Osteocyte (in vitro differentiated cells): ENCODE measurements around the gene IL23R. TPM values are rescaled to one million over a fixed set of nuclear protein-coding genes. Genes with fewer than 3 reads are reported as not detected.

Source experiments
- DNase-seq: peaks from one replicate; pipeline ENCODE4 v3.0.0; 2021; ENCODE audit warnings: mixed read lengths; ENCODE audit not compliant: unreplicated experiment; ENCODE audit errors: extremely low spot score
- H3K27ac Mint-ChIP-seq: one replicate; pipeline ENCODE4 v1.8.0; 2021; ENCODE audit warnings: mild to moderate bottlenecking, mixed read lengths; ENCODE audit not compliant: unreplicated experiment
- H3K27me3 Mint-ChIP-seq: one replicate; pipeline ENCODE4 v1.8.0; 2021; ENCODE audit warnings: mixed read lengths; ENCODE audit not compliant: unreplicated experiment
- H3K36me3 Mint-ChIP-seq: one replicate; pipeline ENCODE4 v1.8.0; 2021; ENCODE audit warnings: mixed read lengths; ENCODE audit not compliant: unreplicated experiment
- H3K4me1 Mint-ChIP-seq: one replicate; pipeline ENCODE4 v1.8.0; 2021; ENCODE audit warnings: mixed read lengths; ENCODE audit not compliant: unreplicated experiment
- H3K4me3 Mint-ChIP-seq: one replicate; pipeline ENCODE4 v1.8.0; 2021; ENCODE audit warnings: mild to moderate bottlenecking, moderate library complexity, mixed read lengths; ENCODE audit not compliant: unreplicated experiment
- H3K9me3 Mint-ChIP-seq: one replicate; pipeline ENCODE4 v1.8.0; 2021; ENCODE audit warnings: mixed read lengths; ENCODE audit not compliant: unreplicated experiment
- total RNA-seq: library from RNA; stranded (reverse); gene quantifications from 2 replicates; pipeline ENCODE4 v1.2.1, GENCODE V29; 2021
- TF ChIP-seq, protein P1 (sequence below): fragments of 200-600 bp; sonication (generic); IDR thresholded peaks from 2 replicates; pipeline ENCODE4 v1.5.0; 2021; ENCODE audit warnings: antibody characterized with exemption, mild to moderate bottlenecking, moderate library complexity

Gene IL23R
- total RNA-seq, 1 donor from 2014 or later = not detected

DNA sequence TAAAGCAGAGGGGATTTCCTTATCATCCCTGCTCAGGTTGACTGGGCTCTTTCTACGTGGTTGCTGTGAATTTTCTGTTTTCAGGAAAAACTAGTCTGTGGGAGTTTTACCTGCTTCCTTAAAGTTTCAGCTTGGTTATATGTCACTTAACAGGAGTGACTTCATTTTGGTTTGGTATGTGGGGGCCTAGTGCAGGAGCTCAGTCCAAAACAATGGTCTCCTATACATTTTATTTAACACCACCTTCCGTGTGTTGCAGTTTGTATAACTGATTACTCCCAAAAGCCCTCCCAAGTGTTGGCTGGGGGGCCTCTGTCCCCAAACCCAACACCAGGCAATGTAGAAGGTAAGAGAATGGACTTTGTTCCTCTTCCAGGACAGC, 5.3 kb downstream of the IL23R start:
- Mint-ChIP-seq H3K36me3 (no peaks in the 10 kb centered on the region), H3K27me3 (peaks cover 39% of the 10 kb centered on the region), H3K4me3 (no peak overlapping the region), H3K4me1 (no peaks in the 10 kb centered on the region), H3K9me3 (no peaks in the 10 kb centered on the region), H3K27ac (no peak overlapping the region)
- DNase-seq = no peak
- TF ChIP-seq, protein P1, sequence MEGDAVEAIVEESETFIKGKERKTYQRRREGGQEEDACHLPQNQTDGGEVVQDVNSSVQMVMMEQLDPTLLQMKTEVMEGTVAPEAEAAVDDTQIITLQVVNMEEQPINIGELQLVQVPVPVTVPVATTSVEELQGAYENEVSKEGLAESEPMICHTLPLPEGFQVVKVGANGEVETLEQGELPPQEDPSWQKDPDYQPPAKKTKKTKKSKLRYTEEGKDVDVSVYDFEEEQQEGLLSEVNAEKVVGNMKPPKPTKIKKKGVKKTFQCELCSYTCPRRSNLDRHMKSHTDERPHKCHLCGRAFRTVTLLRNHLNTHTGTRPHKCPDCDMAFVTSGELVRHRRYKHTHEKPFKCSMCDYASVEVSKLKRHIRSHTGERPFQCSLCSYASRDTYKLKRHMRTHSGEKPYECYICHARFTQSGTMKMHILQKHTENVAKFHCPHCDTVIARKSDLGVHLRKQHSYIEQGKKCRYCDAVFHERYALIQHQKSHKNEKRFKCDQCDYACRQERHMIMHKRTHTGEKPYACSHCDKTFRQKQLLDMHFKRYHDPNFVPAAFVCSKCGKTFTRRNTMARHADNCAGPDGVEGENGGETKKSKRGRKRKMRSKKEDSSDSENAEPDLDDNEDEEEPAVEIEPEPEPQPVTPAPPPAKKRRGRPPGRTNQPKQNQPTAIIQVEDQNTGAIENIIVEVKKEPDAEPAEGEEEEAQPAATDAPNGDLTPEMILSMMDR = no peak

DNA sequence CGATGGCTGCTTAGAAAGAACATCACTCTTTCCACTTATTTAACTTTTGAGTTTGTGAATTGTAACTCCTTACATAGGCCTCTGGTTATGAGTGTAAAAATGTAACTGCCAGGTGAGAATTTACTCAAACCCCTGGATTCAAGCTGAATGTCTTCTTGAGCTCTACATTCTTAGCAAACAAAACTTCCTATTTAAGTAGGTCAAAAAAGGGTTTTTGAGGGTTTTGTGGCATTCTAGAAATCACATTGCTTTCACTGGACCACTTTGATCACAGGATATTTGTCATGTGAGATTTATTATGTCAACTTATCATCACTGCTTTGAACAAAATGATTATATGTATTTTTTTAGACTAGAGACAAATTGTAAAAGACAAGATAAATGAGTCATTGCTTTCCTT, 5.7 kb downstream of the IL23R start:
- peaks cover 39% of the 10 kb centered on the region for H3K27me3 Mint-ChIP-seq
- H3K36me3 Mint-ChIP-seq = no peaks in the 10 kb centered on the region
- H3K4me1 Mint-ChIP-seq = no peaks in the 10 kb centered on the region
- DNase-seq = no peak
- no peaks in the 10 kb centered on the region for H3K9me3 Mint-ChIP-seq
- TF ChIP-seq, protein P1 = no peak
- H3K4me3 Mint-ChIP-seq = no peak overlapping the region
- H3K27ac Mint-ChIP-seq = no peak overlapping the region

DNA sequence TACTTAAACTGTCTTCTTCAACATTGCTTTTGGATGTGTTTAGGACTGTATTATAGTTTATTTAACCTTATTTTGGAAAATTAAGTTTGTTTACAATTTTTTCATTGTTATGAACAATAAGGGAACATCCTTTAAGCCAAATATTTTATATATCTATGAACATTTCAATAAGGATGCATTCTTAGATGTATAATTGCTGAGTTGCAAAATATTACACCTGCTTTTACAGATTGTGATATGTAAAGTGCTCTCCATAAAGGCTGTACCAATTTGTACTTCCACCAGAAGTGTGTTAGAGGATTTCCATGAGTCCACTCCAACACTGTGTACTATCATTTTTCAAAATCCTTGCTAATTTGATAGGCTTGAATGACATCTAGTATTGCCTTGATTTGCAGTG, 7.7 kb downstream of the IL23R start:
- Mint-ChIP-seq H3K27ac (no peak overlapping the region), H3K36me3 (no peaks in the 10 kb centered on the region), H3K9me3 (no peaks in the 10 kb centered on the region), H3K4me3 (no peak overlapping the region), H3K4me1 (no peaks in the 10 kb centered on the region), H3K27me3 (peaks cover 48% of the 10 kb centered on the region)
- no peak for DNase-seq
- TF ChIP-seq, protein P1 = no peak

DNA sequence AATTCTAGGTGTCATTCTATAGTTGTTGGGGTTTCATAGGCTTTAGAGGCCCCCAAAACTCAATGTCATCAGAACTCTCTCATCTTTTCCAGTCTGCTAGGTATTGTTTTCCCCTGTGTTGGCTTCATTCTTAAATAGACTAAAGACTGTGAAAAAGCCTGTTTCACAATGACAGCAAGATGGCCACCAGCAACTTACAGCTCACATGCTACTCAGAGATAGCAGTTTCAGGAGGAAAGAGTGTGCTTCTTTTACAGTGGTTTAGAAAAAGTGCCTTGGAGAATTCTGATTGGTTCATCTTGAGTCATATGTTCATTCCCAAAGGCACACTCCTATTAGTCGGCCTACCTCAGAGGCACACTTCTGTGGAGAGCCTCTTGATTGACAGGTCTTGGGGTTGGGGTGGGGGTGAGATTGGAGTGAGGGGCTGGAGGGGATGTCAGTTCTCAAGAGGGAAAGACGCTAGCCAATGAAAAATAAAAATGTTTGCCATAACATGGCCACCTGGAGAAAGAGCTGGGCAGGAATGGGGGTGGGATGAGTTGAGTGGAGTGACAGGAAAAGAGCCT, 8.5 kb downstream of the IL23R start:
- no peak overlapping the region for H3K27ac Mint-ChIP-seq
- TF ChIP-seq, protein P1 = no peak
- H3K27me3 Mint-ChIP-seq = peaks cover 49% of the 10 kb centered on the region

DNA sequence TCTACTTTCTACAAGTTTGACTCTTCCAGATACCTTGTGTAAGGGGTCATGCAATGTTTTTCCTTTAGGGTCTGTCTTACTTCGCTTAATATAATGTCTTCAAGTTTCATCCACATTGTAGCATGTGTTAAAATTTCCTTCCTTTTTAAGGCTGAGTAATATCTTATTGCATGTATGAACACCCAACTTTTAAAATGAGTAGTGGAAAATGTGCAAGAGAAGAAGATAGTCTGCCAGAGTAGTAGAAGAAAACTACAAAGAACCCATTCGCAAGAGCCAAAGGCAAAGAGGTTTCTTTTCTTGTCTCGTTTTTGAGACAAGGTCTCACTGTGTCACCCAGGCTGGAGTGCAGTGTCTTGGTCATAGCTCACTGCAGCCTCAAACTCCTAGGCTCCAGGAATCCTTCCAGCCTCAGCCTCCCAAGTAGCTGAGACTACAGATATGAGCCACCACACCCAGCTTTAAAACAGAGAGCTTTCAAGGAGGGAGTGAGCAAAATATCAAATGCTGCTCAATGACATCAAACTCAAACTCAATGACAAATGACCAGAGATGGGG, 9.4 kb downstream of the IL23R start:
- TF ChIP-seq, protein P1 = no peak
- peaks cover 47% of the 10 kb centered on the region for H3K27me3 Mint-ChIP-seq

More for the DNA sequence above, 8.5 kb downstream of the IL23R start:
- H3K36me3 Mint-ChIP-seq = no peaks in the 10 kb centered on the region
- no peak for DNase-seq
- no peak overlapping the region for H3K4me3 Mint-ChIP-seq
- no peaks in the 10 kb centered on the region for H3K9me3 Mint-ChIP-seq
- no peaks in the 10 kb centered on the region for H3K4me1 Mint-ChIP-seq

More for the DNA sequence above, 9.4 kb downstream of the IL23R start:
- Mint-ChIP-seq H3K9me3 (no peaks in the 10 kb centered on the region), H3K4me3 (no peak overlapping the region), H3K36me3 (no peaks in the 10 kb centered on the region), H3K4me1 (no peaks in the 10 kb centered on the region), H3K27ac (no peak overlapping the region)
- DNase-seq = no peak
